Measurements from ENCODE around the gene SH2D3A.
"Not testable (repeated sequence)": the region's sequence is repeated elsewhere in the genome, so short reads cannot be mapped to it uniquely, and the experiment has no call there.

SH2D3A gene

GRCh38 chr19:6719540-6719861 is 47.7 kb downstream of the SH2D3A start:
- no peak for DNase-seq

- no peak for DNase-seq
Observed at GRCh38 chr19:6718741-6719539, 48.3 kb downstream of the SH2D3A start.

- DNase-seq = no peak
Observed at GRCh38 chr19:6718111-6718740, 49.0 kb downstream of the SH2D3A start.

GRCh38 chr19:6717441-6717971 is 49.7 kb downstream of the SH2D3A start:
- DNase-seq = no peak

GRCh38 chr19:6717036-6717435 is 50.2 kb downstream of the SH2D3A start:
- DNase-seq = no peak

- DNase-seq = no peak
Observed at GRCh38 chr19:6716610-6716970, 50.6 kb downstream of the SH2D3A start.

GRCh38 chr19:6714749-6715555 is 52.3 kb downstream of the SH2D3A start:
- DNase-seq = no peak

- DNase-seq = no peak
Observed at GRCh38 chr19:6713773-6714692, 53.2 kb downstream of the SH2D3A start.

GRCh38 chr19:6712692-6713670 is 54.3 kb downstream of the SH2D3A start:
- no peak for DNase-seq

GRCh38 chr19:6712231-6712630 is 55.0 kb downstream of the SH2D3A start:
- no peak for DNase-seq

GRCh38 chr19:6711605-6712004 is 55.6 kb downstream of the SH2D3A start:
- no peak for DNase-seq

- no peak for DNase-seq
Observed at GRCh38 chr19:6711078-6711361, 56.2 kb downstream of the SH2D3A start.

GRCh38 chr19:6710273-6711077 is 56.8 kb downstream of the SH2D3A start:
- no peak for DNase-seq

- no peak for DNase-seq
Observed at GRCh38 chr19:6709549-6709948, 57.7 kb downstream of the SH2D3A start.

GRCh38 chr19:6708913-6709312 is 58.3 kb downstream of the SH2D3A start:
- not testable (repeated sequence) for DNase-seq

GRCh38 chr19:6708346-6708745 is 58.9 kb downstream of the SH2D3A start:
- DNase-seq = no peak

GRCh38 chr19:6707658-6708018 is 59.6 kb downstream of the SH2D3A start:
- DNase-seq = no peak

- no peak for DNase-seq
Observed at GRCh38 chr19:6707011-6707657, 60.1 kb downstream of the SH2D3A start.

- DNase-seq = no peak
Observed at GRCh38 chr19:6706633-6706958, 60.6 kb downstream of the SH2D3A start.

- DNase-seq = no peak
Observed at GRCh38 chr19:6705931-6706632, 61.2 kb downstream of the SH2D3A start.

All from DMS79 treated with DMSO at 0.1 percent for 48 hours (cell line).